NCI-H748 (cell line): ENCODE data around the gene GATAD2B.
"Not testable (repeated sequence)": the region's sequence is repeated elsewhere in the genome, so short reads cannot be mapped to it uniquely, and the experiment has no call there.

Source experiments
- DNase-seq: peaks from one replicate; lab custom pipeline; 2025; ENCODE audit not compliant: unreplicated experiment; lab: John Stamatoyannopoulos, UW

The GATAD2B gene

GRCh38 chr1:153891042-153891441 lies 31.7 kb downstream of the GATAD2B start:
- not testable (repeated sequence) for DNase-seq

GRCh38 chr1:153888533-153888932 lies 34.2 kb downstream of the GATAD2B start:
- no peak for DNase-seq

GRCh38 chr1:153886127-153886526 lies 36.6 kb downstream of the GATAD2B start:
- no peak for DNase-seq

GRCh38 chr1:153883223-153883622 lies 39.5 kb downstream of the GATAD2B start:
- no peak for DNase-seq

GRCh38 chr1:153882296-153882912 lies 40.4 kb downstream of the GATAD2B start:
- DNase-seq = peak; percentile 37

GRCh38 chr1:153881751-153882150 lies 41.0 kb downstream of the GATAD2B start:
- peak; percentile 95 for DNase-seq

GRCh38 chr1:153880962-153881361 lies 41.8 kb downstream of the GATAD2B start:
- DNase-seq = peak; percentile 99

GRCh38 chr1:153880024-153880423 lies 42.7 kb downstream of the GATAD2B start:
- no peak for DNase-seq

- no peak for DNase-seq
Measured at GRCh38 chr1:153877112-153877511, 45.7 kb downstream of the GATAD2B start.

- no peak for DNase-seq
Measured at GRCh38 chr1:153872934-153873333, 49.8 kb downstream of the GATAD2B start.

- no peak for DNase-seq
Measured at GRCh38 chr1:153872331-153872730, 50.4 kb downstream of the GATAD2B start.

- no peak for DNase-seq
Measured at GRCh38 chr1:153869486-153869885, 53.3 kb downstream of the GATAD2B start.

- no peak for DNase-seq
Measured at GRCh38 chr1:153866045-153866850, 56.5 kb downstream of the GATAD2B start.

GRCh38 chr1:153860285-153860684 lies 62.5 kb downstream of the GATAD2B start:
- no peak for DNase-seq

- DNase-seq = no peak
Measured at GRCh38 chr1:153857505-153857904, 65.3 kb downstream of the GATAD2B start.

- DNase-seq = no peak
Measured at GRCh38 chr1:153856763-153857162, 66.0 kb downstream of the GATAD2B start.

- DNase-seq = no peak
Measured at GRCh38 chr1:153852170-153852569, 70.6 kb downstream of the GATAD2B start.

GRCh38 chr1:153849487-153850185 lies 73.1 kb downstream of the GATAD2B start:
- DNase-seq = no peak

GRCh38 chr1:153848805-153849204 lies 74.0 kb downstream of the GATAD2B start:
- no peak for DNase-seq

GRCh38 chr1:153845158-153845557 lies 77.6 kb downstream of the GATAD2B start:
- DNase-seq = no peak

- not testable (repeated sequence) for DNase-seq
Measured at GRCh38 chr1:153844349-153844748, 78.4 kb downstream of the GATAD2B start.

- peak; percentile 10 for DNase-seq
Measured at GRCh38 chr1:153842006-153842471, 80.7 kb downstream of the GATAD2B start.
